Activated T-cell treated with anti-CD3 and anti-CD28 coated beads, Interleukin-2, amount 50 U/mL, for 48 hours (primary cell): Measurements from ENCODE around the gene FAAP100.

Source experiments
- DNase-seq, 2 experiments: peaks; one replicate each; pipeline ENCODE4 v3.0.0-alpha.2; 2020

Gene FAAP100

DNA sequence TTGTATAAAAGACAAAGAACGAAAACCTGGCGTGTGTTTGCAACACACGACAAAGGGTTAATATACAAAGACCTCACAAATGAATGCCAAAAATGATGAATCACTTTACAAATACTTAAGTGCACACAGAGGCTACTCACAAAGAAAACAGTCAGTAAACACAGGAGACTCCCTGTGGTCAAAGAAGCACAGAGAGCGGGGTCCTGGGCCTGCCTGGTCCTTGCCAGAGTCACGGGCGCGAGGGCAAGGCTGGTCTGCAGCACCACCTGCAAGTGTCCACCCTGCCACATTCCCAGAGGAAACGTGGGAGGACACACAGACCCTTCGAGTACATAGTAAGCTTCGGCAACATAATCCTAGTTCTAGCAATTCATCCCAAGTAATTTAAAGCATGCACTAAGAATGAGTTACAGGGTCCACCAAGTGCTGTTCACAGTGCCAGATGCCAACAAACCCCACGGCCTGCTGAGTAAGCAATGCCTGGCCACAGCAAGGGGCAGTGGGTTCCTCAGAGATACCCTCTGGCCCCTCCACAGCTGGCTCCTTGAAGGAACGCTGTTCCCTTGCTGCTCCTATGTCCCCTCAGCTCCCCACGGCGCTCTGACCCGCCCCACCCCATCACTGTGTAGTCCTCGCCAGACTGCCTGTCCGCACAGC lies 24.6 kb upstream of the FAAP100 start:
- DNase-seq: no peak

DNA sequence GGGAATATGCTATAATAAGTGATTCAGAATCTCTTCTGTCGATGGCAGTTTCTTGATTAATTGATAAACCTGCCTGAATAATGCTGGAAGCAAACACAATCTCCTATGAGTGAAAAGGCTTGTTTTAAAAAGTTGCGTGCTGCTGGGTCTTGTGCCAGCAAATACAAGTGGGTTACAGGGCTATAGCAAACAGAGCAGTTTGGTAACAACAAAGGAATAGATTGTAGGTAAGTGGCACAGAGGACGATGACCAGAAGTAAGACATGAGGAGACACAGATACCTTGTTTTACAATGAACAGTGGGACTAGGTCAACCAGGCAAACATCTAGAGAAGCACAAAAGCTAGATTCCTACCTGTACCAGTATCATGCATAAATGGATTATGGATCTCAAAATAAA lies 23.7 kb upstream of the FAAP100 start:
- no peak for DNase-seq

DNA sequence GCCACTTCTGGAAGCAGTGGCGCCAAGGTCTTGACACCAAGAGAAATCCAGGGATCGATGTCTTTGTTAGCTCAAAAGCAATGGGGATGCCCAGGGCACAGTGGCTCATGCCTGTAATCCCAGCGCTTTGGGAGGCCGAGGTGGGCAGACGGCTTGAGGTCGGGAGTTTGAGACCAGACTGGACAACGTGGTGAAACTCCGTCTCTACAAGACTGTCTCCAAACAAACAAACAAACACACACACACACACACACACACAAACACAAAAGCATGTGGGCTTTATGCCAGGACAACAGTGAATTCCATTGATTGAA lies 22.4 kb upstream of the FAAP100 start:
- no peak for DNase-seq

DNA sequence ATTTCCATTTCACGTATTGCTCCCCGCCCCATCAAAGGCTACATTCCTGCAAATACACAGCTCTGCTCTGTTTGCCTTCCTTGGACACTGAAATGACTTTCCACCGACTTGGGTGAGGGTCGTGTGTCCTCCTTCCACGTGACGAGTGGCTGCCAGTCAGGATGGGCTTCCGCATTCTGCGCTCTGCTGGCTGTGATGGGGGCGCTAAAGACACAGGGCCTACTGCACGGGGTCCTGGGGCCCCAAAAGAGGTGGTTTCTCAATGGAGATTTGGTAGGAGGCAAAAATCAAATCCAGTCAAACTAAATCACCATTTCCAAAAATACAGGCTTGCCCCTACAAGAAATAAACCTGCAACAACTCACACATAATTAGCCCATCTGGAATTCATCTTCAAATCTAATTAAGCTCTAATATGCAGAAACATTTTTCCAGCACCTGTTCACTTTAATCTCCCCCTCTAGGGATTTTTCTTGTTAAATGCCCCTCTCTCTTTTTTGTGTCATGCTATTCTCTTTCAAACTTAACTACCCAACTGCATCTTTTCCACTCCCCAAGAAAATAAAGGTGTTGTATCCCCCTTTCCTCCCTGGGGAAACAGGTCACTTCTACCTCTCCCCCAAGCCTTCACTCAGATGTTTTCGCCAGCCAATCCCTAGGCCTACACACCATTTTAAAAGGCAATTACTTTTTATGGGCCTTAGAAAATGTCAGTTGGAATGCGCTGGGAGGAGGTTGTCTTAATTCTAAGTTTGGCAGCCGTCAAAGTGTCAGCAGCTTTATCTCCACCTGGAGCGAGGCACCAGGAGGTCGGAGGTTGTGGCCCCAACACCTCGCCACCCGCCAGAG lies 21.9 kb upstream of the FAAP100 start:
- DNase-seq: no peak

DNA sequence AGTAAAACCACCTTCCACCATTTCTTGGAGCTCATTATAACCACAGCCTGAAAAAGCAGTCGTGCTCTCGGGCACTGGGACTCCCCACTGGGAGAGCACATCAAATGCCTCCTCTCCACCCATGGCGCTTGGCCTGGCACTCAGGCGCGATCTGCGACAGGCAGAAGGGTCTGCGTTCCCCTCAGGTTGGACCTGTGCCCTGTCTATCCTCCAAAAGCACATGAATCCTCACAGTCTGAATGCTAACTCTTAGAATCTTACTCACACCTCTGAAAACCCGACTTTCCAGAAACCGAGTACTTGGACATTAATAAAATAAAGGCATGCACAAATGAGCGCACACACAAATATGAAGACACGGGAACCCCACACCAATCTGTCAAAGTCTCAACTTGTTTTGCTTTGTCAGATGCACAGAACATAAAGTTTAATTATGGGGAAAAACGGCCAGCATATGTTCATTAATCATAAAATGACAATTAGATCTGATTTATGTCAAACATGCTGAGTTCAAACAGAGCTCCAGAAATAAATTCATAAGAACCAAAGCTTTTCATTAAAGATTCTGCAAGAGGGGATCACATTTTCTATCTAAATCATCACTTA lies 20.5 kb upstream of the FAAP100 start:
- DNase-seq: no peak

DNA sequence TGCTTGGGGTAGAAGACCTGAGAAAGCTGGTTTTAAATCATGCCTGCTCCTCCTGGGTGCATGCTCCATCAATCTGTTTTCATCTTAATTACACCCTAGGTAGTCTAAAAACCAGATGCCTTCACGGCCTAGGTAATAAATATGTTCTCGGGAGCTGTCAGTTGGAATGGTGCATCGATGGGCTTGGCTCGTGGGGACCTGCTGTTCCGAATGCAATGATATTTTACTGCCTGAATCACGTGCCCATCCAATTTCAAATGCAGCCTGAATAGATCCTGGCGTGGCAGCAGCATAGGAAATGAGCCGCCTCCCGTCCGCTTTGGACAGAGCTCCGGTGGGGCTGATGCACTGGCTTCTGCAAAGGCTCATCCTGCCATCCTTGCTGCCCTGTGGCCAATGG lies 18.8 kb upstream of the FAAP100 start:
- no peak for DNase-seq

DNA sequence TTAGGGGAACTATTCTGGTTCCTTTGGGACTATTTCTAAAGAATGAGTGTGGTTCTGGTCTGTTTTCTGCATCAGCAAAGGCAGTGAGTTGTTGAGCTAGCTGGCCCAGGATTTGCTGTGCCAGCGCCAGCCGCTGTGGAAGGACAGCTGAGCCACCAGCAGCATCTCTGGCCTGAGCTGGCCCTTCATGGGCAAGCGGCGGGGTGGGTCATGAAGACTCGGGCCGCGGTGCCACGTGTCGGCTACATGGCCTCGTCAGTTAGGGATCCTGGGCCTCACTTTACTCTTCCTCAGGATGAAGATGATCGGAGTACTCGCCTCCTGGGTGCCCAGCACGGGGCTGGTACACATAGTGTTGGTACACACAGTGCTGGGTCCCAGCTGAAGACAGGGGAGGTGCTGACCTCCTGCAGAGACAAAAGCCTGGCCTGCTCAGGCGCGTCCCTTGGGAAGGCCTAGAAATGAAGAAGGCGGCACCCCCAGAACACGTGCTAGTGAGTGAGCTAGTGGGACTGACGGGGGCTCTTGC lies 17.9 kb upstream of the FAAP100 start:
- DNase-seq: no peak

DNA sequence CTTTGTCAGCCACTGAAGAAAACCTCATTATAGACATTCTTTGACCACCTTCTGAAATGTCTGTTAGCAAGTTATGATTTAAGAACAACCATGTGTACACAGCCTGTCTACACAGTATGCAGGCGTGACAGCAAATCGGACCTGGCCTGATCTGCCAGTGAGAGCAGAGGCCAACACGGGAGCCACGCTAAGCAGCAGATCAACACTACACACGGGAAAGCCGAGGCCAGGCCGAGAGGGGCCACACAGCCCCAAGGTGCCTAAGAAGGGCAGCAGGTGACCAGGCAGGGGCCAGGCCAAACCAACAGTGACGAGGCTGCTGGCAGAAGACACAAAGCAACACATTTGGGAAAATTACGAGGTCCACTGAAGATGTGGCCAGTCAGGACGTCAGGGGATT lies 16.3 kb upstream of the FAAP100 start:
- DNase-seq: no peak

DNA sequence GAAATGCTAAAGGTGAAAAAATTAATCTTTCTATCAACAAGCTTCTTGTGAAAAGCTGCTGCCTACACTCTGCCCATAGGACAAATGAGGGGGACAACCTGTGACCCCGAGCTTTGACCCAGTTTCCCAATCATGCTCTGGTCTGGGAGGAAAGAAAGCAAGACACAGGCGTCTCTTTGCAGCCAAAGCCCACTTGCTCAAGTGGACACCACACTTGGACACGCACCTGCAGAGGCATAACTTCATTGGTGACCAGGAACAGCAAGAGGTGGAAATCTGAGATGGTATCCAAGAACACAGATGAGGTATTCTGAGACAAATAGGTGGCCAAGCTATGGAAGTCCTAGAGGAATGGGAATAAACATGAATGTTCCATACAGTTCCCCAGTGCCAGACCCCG lies 15.0 kb upstream of the FAAP100 start:
- no peak for DNase-seq

DNA sequence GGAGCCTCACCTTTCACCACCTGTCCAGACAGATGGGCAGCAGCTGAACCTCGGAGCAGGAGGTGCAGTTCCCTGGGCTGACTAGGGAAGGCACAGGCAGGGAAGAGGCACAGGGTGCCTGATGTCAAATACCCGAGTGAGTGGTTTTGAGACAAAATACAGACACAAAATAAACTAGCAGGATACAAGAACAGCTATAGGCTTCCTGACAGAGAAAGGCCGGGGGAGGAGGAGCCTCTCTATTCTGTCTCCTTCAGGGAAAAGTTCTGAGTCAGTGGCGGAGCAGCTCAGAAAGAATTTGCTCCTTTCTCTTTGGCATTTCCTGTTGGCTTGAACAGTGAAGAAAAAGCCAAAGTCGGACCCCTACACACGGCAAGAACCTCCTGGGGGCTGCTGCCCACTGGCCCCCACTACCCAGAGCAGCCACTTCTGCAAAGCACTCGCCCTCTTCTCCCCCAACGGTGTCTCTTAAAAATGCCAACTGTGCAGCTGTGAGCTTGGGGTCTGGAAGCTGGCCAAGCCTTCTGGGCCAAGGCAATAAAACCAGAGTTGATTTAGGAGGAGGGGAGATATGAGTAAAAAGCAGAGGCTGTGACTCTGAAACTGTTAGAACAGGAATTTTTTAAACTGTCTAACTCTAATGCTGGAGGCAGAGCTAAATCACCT lies 14.4 kb upstream of the FAAP100 start:
- no peak for DNase-seq

DNA sequence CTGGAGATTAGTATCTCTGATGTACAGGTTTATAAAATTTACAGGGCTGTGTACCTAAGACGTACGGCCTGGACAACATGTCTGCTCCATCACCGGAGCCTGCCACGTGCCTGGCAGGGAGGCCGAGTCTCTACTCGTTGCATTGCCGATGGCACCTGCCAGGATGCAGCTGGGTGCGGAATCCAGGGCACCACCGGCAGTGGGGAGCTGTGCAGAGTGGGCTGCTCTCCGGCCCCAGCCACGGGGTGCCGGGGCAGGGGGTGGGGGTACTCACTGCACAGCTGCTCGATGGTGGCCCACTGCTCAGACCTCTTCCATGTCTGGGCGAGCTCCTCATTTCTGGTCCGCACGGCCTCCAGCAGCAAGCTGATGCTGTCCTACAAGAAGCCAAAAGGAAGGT lies 13.1 kb upstream of the FAAP100 start:
- no peak for DNase-seq

DNA sequence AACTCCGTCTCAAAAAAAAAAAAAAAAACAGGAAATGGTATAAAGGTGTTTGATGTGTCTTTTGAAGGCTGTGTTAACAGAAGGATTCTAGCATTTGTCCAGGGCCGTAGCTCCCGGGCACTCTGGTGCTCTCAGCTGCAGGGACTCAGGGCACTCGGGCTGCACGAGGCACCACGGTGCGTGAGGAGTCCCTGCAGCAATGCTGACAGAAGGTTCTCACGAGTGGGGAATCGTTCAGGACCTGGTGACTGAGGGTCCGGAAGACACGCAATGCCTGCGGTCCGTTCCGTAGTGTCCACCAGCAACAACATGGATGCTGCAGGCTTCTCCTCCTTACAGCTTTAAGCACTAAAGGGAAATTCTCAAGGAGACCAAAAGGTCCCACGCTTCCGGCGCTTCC lies 12.6 kb upstream of the FAAP100 start:
- DNase-seq: no peak

DNA sequence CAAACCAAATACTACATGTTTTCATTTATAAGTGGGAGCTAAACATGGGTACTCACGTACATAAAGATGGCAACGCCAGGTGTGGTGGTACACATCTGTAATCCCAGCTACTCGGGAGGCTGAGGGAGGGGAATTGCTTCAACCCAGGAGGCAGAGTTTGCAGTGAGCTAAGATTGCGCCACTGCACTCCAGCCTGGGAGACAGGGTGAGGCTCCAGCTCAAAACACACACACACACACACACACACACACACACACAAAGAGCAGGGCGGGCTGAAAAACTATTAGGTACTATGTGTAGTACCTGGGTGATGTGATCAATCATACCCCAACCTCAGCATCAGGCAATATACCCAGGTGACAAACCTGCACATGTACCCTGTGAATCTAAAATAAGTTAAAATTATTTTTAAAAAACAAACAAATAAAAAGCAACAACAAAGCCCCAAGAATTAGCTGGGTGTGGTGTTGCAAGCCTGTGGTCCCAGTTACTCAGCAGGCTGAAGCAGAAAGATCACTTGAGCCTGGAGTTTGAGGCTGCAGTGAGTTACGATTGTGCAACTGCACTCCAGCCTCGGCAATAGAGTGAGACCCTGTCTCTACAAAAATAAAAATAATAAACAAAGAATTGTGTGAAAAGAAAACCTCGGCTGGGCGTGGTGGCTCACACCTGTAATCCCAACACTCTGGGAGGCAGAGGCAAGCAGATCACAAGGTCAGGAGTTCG lies 11.9 kb upstream of the FAAP100 start:
- DNase-seq: no peak

DNA sequence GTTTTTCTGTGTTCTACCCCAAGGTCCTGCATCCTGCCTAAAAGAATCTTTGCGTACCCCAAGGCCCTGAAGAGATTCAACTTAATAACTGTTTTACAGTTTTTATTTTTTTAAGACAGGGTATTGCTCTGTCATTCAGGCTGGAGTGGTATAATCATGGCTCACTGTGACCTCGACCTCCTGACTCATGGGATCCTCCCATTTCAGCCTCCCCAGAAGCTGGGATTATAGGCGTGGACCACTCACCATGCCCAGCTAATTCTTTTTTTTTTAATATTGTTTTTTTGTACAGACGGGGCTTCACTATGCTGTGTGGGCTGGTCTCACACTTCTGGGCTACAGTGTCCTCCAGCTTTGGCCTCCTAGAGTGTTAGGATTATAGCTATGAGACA lies 9.3 kb upstream of the FAAP100 start:
- DNase-seq: no peak

DNA sequence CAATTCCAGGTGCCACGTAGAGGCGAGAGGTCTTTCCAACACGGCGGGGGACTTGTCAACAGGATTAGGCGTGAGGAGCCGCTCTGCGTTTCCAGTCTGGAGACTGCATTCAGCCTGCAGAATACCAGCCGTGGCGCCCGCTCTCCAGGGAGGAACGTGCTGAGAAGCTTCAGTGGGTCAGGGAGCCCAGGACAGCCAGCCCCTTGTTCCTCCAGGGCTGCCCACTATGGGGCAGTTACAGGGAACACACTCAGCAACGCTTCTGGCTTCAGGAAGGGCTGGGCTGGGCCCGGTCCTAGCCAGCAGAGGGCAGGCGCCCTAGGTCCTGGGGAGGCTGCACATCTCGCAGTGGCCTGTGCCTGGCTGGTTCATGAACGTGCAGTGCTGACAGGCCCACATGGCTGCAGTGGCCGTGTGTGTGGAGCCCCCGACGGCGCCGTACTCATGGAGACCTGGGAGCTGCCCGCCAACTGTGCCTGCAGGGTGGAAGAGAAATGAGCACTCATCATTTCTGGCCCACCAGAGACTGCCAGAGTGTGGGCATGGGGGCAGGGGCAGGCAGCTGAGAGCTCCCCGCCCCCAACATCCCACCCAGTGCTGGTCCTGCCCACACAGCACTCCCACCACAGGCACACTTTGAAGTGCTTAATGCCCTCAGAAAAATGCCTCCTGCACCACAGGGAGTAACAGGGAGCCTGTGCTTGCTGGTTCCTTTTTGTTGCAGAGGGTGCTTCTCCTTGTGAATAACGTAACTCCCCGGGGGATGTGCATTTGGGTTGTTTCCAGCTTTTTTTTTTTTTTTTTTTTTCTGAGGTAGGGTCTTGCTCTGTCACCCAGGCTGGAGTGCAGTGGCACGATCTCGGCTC lies 7.0 kb upstream of the FAAP100 start:
- DNase-seq: no peak

DNA sequence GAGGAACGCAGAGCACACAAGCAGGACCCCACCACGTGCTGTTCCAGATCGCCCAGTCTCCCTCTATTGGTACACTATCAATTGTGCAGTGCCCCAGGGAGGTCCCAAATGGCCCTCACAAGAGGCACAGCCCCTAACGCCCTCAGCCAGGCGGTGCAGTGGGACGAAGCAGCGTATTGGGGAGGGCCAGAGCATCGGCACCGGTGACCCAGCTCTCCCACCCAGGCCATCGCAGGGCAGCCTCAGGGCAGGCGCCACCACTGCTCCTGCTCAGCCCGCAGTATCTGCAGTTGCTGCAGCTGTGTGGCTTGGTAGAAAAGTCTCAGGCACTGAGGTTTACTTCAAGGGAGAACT lies 5.9 kb upstream of the FAAP100 start:
- DNase-seq: no peak

DNA sequence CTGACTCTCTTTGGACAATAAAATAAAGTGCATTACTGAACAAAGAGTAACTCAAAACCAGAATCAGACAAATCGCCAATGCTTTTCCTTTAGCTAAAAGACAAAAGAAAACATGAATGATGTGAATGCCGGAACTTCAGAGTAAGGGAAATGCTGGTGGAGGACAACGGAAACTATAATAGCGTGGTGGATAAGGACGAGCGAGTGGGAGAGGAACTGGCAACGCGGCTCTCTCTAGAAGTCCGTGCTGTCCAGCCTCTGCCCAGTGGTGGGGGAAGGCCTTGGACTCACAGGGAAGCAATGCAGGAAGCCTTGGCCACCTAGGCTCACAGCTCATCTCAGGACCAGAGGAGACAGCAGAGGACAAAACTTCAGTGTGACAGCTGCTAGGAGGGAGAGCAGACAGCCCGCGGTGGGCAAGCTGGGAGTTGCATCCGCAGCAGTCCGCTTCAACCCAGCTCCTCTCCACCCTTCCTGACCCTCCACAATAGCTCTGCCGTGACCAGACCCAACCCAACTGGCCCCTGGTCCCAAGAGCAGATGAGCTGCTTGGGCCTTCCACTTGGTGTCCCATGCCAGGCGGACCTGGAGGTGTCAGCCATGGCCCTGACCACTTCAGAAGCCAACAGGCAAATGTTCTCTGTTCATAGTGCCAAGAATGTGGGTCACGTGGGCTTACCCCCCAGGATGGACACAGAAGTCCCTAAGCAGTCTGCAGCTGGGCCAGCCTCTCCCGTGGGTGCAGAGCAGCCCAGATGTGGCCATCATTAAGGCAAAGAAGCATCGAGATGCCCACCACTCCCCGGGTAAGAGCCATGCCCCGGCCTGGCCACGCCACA lies 5.3 kb upstream of the FAAP100 start:
- DNase-seq: no peak

DNA sequence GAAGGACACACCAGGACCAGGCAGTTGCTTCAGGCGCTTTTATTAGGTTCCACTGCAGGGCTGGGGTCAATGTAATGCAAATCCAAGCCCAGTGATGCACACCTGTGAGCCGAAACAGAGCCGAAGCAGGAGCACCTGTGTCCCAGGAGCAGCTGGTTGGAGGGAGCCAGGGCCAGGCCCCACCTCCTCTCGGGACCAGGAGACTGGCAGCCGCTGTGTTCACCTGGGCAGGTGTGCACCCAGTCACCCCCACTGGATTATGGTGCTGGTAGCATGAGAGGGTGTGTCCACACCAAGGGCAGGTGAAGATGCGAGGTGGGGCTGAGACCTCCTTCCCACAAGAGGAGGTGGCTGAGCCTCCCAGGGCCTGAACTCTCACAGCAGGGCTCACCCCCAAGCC lies 4.7 kb upstream of the FAAP100 start:
- DNase-seq: no peak

DNA sequence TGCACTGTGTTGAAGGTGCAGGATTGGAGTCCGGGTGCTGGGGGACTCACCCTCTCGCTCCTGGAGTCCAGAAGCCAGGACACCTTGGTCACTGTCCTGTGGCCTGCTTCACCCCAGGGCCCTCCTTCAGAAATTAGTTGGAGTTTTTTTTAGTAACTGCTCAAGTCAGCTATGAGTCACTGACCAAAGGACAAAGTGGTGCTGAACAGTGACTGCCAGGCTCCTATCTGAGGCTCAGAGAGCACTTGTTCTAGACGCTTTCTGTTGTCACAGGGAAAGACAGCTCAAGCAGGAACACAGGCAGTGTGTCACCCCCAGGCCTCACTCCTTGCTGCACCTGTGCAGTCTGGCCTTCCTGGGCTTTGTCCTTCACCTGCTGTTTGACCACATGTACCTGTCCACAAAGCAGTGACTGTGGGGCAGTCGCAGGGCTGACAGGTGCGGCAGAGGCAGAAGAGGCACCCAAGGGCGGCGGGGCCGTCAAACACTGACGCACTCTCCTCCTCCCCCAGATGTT lies 4.1 kb upstream of the FAAP100 start:
- DNase-seq: no peak

DNA sequence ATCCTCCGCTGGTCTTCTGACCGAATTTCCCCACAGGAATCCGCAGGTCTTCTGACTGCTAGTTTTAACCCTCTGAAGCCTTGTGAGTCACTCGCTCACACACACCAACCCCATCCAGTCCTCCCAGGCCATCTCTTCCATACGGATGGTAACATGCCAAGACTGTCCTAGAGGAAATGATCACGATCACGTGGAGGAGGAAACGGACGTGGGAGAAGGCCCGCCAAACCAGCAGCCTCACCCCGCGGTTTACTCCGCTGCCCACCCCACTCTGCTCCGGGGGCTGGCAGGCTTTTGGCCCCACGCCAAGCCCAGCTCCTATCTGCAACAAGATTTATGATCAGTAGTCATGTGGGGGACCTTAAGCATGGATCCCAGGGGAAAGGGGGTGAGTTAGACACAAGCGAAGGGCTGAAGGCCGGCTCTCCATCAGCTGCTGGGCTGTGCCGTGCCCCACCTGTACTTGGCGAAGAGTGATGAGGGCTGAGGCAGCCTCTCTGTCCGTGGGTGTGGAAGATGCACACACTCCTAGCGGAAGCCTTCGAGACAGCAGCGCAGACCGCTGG lies 1.5 kb upstream of the FAAP100 start:
- DNase-seq: no peak
